Hepatocyte (in vitro differentiated cells): Measurements from ENCODE around the gene PRR18.

Experiments
- EZH2phosphoT487 ChIP-seq: fragments of 200-600 bp; sonication (generic); IDR thresholded peaks from one replicate; pipeline ENCODE4 v1.6.1; 2018; ENCODE audit warnings: antibody characterized with exemption, mild to moderate bottlenecking, low read depth, moderate library complexity; ENCODE audit not compliant: unreplicated experiment, severe bottlenecking
- TF ChIP-seq, protein P1 (sequence below): fragments of 200-600 bp; sonication (generic); IDR thresholded peaks from 2 replicates; pipeline ENCODE4 v1.5.1; 2016; ENCODE audit warnings: antibody characterized with exemption, mild to moderate bottlenecking; ENCODE audit not compliant: poor library complexity

DNA sequence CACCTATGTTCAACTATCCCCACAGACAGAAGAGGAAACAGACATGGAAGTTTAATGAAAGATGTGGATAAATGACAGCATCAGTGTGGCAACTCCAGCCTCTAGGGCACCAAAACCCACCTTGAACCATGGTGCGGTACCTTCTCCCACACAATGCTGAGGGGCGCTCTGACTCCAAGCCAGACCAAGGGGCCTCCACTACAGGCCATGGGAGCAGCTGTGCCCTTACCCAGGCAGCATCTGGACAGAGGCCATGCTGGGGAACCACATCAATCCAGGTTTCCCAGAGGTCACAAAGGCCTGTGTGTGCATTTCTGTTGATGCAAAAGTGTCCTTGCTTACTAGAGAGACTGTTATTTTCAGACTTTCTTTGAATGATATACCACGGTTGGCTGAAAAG is 4.1 kb downstream of the PRR18 start:
- no peak for TF ChIP-seq EZH2phosphoT487
- TF ChIP-seq, protein P1, sequence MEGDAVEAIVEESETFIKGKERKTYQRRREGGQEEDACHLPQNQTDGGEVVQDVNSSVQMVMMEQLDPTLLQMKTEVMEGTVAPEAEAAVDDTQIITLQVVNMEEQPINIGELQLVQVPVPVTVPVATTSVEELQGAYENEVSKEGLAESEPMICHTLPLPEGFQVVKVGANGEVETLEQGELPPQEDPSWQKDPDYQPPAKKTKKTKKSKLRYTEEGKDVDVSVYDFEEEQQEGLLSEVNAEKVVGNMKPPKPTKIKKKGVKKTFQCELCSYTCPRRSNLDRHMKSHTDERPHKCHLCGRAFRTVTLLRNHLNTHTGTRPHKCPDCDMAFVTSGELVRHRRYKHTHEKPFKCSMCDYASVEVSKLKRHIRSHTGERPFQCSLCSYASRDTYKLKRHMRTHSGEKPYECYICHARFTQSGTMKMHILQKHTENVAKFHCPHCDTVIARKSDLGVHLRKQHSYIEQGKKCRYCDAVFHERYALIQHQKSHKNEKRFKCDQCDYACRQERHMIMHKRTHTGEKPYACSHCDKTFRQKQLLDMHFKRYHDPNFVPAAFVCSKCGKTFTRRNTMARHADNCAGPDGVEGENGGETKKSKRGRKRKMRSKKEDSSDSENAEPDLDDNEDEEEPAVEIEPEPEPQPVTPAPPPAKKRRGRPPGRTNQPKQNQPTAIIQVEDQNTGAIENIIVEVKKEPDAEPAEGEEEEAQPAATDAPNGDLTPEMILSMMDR, result no peak
